Ishikawa (cell line): Measurements from ENCODE around the gene INPP5F.
A peak's percentile ranks its signal among the peaks of the same experiment; 100 is the strongest.

ENCODE experiments used
- CEBPB ChIP-seq: IDR thresholded peaks from 2 replicates; pipeline ENCODE4 v1.6.1; 2012
- CREB1 ChIP-seq: IDR thresholded peaks from 2 replicates; pipeline ENCODE4 v1.6.1; 2012; ENCODE audit warnings: low read depth
- EGR1 ChIP-seq: IDR thresholded peaks from 2 replicates; pipeline ENCODE4 v1.6.1; 2012
- EP300 ChIP-seq: IDR thresholded peaks from 2 replicates; pipeline ENCODE4 v1.6.1; 2012; ENCODE audit warnings: borderline replicate concordance
- FOXM1 ChIP-seq: IDR thresholded peaks from 2 replicates; pipeline ENCODE4 v1.6.1; 2012; ENCODE audit warnings: low read depth, borderline replicate concordance
- MAX ChIP-seq: IDR thresholded peaks from 2 replicates; pipeline ENCODE4 v1.6.1; 2012
- NFIC ChIP-seq: IDR thresholded peaks from 2 replicates; pipeline ENCODE4 v1.6.1; 2012
- RAD21 ChIP-seq: IDR thresholded peaks from 2 replicates; pipeline ENCODE4 v1.6.1; 2012; ENCODE audit warnings: low read depth
- REST ChIP-seq: IDR thresholded peaks from 2 replicates; pipeline ENCODE4 v1.6.1; 2012; ENCODE audit warnings: low read depth, mild to moderate bottlenecking
- TAF1 ChIP-seq: IDR thresholded peaks from 2 replicates; pipeline ENCODE4 v1.6.1; 2012; ENCODE audit warnings: low read depth, mild to moderate bottlenecking
- TCF12 ChIP-seq: IDR thresholded peaks from 2 replicates; pipeline ENCODE4 v1.6.1; 2012; ENCODE audit warnings: low read depth
- TEAD4 ChIP-seq: IDR thresholded peaks from 2 replicates; pipeline ENCODE4 v1.6.1; 2012
- USF1 ChIP-seq: IDR thresholded peaks from 2 replicates; pipeline ENCODE4 v1.6.1; 2012
- YY1 ChIP-seq: IDR thresholded peaks from 2 replicates; pipeline ENCODE4 v1.6.1; 2012; ENCODE audit warnings: low read depth
- ZBTB7A ChIP-seq: IDR thresholded peaks from 2 replicates; pipeline ENCODE4 v1.6.1; 2012; ENCODE audit warnings: low read depth

The INPP5F gene

GRCh38 chr10:119714484-119714816 is 11.4 kb upstream of the INPP5F start:
- no peak for TF ChIP-seq EP300
- TF ChIP-seq TAF1, result no peak
- TF ChIP-seq TCF12, result no peak
- TF ChIP-seq RAD21, result no peak
- TF ChIP-seq ZBTB7A, result no peak
- no peak for TF ChIP-seq TEAD4
- no peak for TF ChIP-seq MAX
- no peak for TF ChIP-seq USF1
- no peak for TF ChIP-seq FOXM1
- TF ChIP-seq NFIC, result no peak
- no peak for TF ChIP-seq CEBPB
- TF ChIP-seq CREB1, result no peak
- no peak for TF ChIP-seq YY1
- TF ChIP-seq EGR1, result no peak

GRCh38 chr10:119715628-119716505 is 10.0 kb upstream of the INPP5F start:
- no peak for TF ChIP-seq CEBPB
- no peak for TF ChIP-seq TEAD4
- TF ChIP-seq CREB1, result no peak
- TF ChIP-seq YY1, result no peak
- no peak for TF ChIP-seq NFIC
- no peak for TF ChIP-seq TAF1

- no peak for TF ChIP-seq EP300
- TF ChIP-seq TEAD4, result no peak
- no peak for TF ChIP-seq USF1
- TF ChIP-seq TCF12, result no peak
- no peak for TF ChIP-seq CEBPB
- no peak for TF ChIP-seq MAX
- no peak for TF ChIP-seq REST
- no peak for TF ChIP-seq ZBTB7A
- TF ChIP-seq RAD21, result no peak
- TF ChIP-seq FOXM1, result no peak
- no peak for TF ChIP-seq NFIC
Observed at GRCh38 chr10:119723161-119723560, 2.7 kb upstream of the INPP5F start.

GRCh38 chr10:119723624-119724023 is 2.2 kb upstream of the INPP5F start:
- TF ChIP-seq REST (no peak), ZBTB7A (no peak), YY1 (no peak), RAD21 (no peak), CEBPB (no peak), EP300 (no peak), FOXM1 (no peak), EGR1 (no peak), USF1 (no peak), MAX (no peak), CREB1 (no peak), TCF12 (no peak), TEAD4 (no peak), TAF1 (no peak), NFIC (no peak)

- TF ChIP-seq EGR1, result no peak
- no peak for TF ChIP-seq YY1
- TF ChIP-seq MAX, result peak; percentile 92
- no peak for TF ChIP-seq RAD21
- TF ChIP-seq CEBPB, result no peak
- no peak; the same call in 1 of the 2 replicates for TF ChIP-seq FOXM1
- peak; percentile 16; the same call in 1 of the 2 replicates for TF ChIP-seq TCF12
- TF ChIP-seq REST, result no peak
- TF ChIP-seq ZBTB7A, result no peak; the same call in 1 of the 2 replicates
- no peak for TF ChIP-seq EP300
- TF ChIP-seq TEAD4, result peak; percentile 48
- TF ChIP-seq CREB1, result no peak
- TF ChIP-seq TAF1, result peak; percentile 70
Observed at GRCh38 chr10:119724593-119725516, 995 bp upstream of the INPP5F start.
